ENCODE measurements around the gene SOAT2. TPM values are rescaled to one million over a fixed set of nuclear protein-coding genes. Genes with fewer than 3 reads are reported as not detected.
"Not testable (repeated sequence)": the region's sequence is repeated elsewhere in the genome, so short reads cannot be mapped to it uniquely, and the experiment has no call there.

Gene SOAT2
- total and polyA plus RNA-seq, 11 donors: 0.20 to 0.27 TPM; not detected in 9

DNA sequence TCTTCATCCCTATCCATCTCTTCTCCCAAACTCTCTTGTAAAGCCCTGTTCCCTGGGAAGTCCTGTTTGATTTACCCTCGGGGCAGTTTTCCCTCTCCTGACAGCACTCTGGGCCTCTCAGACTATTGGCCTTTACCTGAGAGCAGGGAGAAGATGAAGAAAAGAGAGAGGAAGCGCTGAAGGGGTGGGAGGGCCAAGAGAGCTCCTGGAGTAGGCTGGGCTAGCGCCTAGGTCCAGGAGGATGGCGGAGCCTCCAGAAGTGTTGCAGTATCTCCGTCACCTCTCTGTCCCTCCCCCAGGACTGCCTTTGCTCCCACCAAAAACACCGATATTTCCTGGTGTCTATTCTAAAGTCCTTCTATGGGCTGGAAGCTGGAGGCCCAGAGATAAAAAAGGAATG, 11.5 kb upstream of the SOAT2 start:
- WGBS, 4 donors: 84 to 89% (median 85%) methylated on average over 6 of the region's 6 CpGs
- no peak for ATAC-seq
- H3K4me1 ChIP-seq: peaks cover 0 to 15% (median 8%) of the 10 kb centered on the region in 12 donors

DNA sequence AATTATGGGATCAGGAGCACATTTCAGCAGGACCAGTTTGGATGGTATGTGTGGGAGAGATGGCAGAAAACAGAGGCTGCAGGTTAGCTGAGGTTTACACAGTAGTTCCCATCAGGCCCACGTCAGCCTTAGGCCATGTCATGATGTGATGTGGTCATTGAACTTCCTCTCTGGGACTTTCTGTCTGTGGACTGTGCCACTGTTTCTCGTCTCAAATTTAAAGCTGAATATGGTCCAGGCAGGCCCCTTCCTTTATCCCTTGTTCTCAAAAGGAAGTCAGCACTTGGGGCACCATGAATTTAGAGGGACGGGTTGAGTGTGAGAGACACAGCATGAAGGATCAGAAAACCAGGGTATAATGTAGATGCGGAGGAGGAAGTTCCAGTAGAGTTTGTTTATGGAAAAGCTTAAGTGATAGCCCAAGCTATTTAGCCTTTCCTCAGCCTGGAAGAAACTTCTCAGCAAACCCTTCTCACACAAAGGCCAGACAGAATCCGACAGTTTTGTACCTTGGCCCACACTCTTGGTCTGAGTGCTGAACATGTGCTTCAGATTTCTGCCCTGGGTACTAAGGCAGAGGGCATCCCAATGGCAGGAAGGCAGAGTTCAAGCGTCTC, 9.4 kb upstream of the SOAT2 start:
- TF ChIP-seq POLR2A (IDR thresholded peaks at IDR 0.05): no peak
- TF ChIP-seq, protein P1, sequence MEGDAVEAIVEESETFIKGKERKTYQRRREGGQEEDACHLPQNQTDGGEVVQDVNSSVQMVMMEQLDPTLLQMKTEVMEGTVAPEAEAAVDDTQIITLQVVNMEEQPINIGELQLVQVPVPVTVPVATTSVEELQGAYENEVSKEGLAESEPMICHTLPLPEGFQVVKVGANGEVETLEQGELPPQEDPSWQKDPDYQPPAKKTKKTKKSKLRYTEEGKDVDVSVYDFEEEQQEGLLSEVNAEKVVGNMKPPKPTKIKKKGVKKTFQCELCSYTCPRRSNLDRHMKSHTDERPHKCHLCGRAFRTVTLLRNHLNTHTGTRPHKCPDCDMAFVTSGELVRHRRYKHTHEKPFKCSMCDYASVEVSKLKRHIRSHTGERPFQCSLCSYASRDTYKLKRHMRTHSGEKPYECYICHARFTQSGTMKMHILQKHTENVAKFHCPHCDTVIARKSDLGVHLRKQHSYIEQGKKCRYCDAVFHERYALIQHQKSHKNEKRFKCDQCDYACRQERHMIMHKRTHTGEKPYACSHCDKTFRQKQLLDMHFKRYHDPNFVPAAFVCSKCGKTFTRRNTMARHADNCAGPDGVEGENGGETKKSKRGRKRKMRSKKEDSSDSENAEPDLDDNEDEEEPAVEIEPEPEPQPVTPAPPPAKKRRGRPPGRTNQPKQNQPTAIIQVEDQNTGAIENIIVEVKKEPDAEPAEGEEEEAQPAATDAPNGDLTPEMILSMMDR (IDR thresholded peaks at IDR 0.05): no peak
- Histone ChIP-seq H3K9me3 (no peaks in the 10 kb centered on the region), H3K27ac (peak overlapping the region in 1 of 12 donors; percentile 74), H3K36me3 (no peaks in the 10 kb centered on the region), H3K27me3 (no peaks in the 10 kb centered on the region), H3K4me3 (no peak overlapping the region), H3K4me1 (peaks cover 3 to 36% (median 29%) of the 10 kb centered on the region in 12 donors)
- DNase-seq: no peak
- intact Hi-C loops (cut with DNase I): no loop called here
- no peak for ATAC-seq
- 76 to 81% (median 80%) methylated on average over 6 of the region's 6 CpGs for WGBS, 4 donors

More for the DNA sequence above, 11.5 kb upstream of the SOAT2 start:
- Histone ChIP-seq H3K9me3 (no peaks in the 10 kb centered on the region), H3K4me3 (no peak overlapping the region), H3K27me3 (no peaks in the 10 kb centered on the region), H3K36me3 (no peaks in the 10 kb centered on the region), H3K27ac (no peak overlapping the region)
- intact Hi-C loops (cut with DNase I): no loop called here
- no peak for TF ChIP-seq POLR2A (IDR thresholded peaks at IDR 0.05)
- TF ChIP-seq, protein P1 (IDR thresholded peaks at IDR 0.05): no peak
- no peak for DNase-seq

DNA sequence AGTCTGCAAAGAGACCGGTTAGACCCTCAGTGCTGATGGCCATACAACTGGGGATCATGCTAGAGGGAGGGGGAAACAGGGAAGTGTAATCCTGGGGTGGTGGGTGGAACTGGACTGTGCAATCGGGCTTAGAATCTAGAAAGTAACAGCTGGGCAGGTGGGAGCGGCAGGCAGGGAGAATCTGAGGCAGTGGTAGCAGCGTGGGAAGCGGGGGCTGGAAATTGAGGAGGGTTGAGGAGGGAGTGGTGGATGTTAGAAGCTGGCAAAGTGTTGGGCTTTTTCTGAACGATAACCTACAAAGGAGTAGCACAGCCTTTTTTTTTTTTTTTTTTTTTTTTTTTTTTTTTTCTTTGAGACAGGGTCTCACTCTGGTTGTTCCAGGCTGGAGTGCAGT, 8.9 kb upstream of the SOAT2 start:
- ATAC-seq: no peak
- no peak overlapping the region for H3K4me3 ChIP-seq
- intact Hi-C loops (cut with DNase I): no loop called here
- WGBS, 4 donors: 84 to 85% (median 85%) methylated on average over 6 of the region's 6 CpGs
- no peaks in the 10 kb centered on the region for H3K36me3 ChIP-seq
- H3K4me1 ChIP-seq: peaks cover 3 to 42% (median 34%) of the 10 kb centered on the region in 12 donors
- DNase-seq: no peak
- no peaks in the 10 kb centered on the region for H3K27me3 ChIP-seq
- H3K9me3 ChIP-seq: no peaks in the 10 kb centered on the region
- TF ChIP-seq, protein P1 (IDR thresholded peaks at IDR 0.05): no peak
- TF ChIP-seq POLR2A (IDR thresholded peaks at IDR 0.05): no peak
- H3K27ac ChIP-seq: peak overlapping the region in 1 of 12 donors; percentile 74

DNA sequence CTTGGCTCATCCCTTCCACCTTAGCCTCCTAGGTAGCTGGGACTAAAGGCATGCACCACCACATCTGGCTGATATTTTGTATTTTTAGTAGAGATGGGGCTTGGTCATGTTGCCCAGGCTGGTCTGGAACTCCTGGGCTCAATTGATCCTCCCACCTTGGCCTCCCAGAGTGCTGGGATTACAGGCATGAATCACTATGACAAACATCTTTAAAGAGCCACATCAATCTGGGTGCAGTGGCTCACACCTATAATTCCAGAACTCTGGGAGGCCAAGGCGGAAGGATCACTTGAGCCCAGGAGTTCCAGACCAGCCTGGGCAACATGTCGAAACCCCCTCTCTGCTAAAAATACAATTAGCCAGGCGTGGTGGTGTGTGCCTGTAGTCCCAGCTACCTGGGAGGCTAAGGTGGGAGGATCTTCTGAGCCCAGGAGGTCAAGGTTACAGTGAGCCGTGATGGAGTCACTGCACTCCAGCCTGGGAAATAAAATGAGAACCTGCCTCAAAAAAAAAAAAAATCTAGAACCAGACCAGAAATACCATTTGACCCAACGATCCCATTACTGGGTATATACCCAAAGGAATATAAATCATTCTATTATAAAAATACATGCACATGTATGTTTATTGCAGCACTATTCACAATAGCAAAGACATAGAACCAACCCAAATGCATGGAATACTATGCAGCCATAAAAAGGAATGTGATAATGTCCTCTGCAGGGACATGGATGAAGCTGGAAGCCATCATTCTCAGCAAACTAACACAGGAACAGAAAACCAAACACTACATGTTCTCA, 8.3 kb upstream of the SOAT2 start:
- ATAC-seq, H3K4me3 ChIP-seq, DNase-seq, H3K27ac ChIP-seq, H3K27me3 ChIP-seq, H3K9me3 ChIP-seq, H3K36me3 ChIP-seq: not testable (repeated sequence)
- H3K4me1 ChIP-seq: peaks cover 3 to 46% (median 34%) of the 10 kb centered on the region in 12 donors
- intact Hi-C loops (cut with DNase I): loop anchor here in 2 of 10 donors (5.0 kb wide), 2 partner anchors 43 to 48 kb away; partner anchors contain the start of gene TNS2 (in 1 of the 2)
- 87 to 97% (median 94%) methylated on average over 5 of the region's 5 CpGs for WGBS, 4 donors

DNA sequence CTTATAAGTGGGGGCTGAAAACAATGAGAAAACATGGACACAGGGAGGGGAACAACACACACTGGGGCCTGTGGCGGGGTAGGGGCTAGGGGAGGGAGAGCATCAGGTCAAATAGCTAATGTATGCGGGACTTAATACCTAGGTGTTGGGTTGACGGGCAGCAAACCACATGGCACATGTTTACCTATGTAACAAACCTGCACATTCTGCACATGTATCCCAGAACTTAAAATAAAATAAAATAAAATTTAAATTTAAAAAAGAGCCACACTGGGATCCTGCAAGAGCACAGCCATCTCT, 7.7 kb upstream of the SOAT2 start:
- not testable (repeated sequence) for H3K27me3 ChIP-seq, H3K36me3 ChIP-seq, H3K4me3 ChIP-seq, H3K9me3 ChIP-seq, DNase-seq, ATAC-seq
- H3K27ac ChIP-seq: peak overlapping the region in 10 of 12 donors; percentile 79 to 96 (median 86)
- WGBS, 4 donors: 96 to 98% (median 97%) methylated on average over 3 of the region's 3 CpGs
- intact Hi-C loops (cut with DNase I): loop anchor here in 2 of 10 donors (5.0 kb wide), 2 partner anchors 43 to 48 kb away; partner anchors contain the start of gene TNS2 (in 1 of the 2)
- peaks cover 3 to 46% (median 34%) of the 10 kb centered on the region in 12 donors for H3K4me1 ChIP-seq
